Fibroblast of peridontal ligament (primary cell): Measurements from ENCODE around the gene MED27.

Source experiments
- DNase-seq: peaks from one replicate; pipeline ENCODE4 v3.0.0-alpha.2; 2010; ENCODE audit errors: extremely low read depth

The MED27 gene, protein sequence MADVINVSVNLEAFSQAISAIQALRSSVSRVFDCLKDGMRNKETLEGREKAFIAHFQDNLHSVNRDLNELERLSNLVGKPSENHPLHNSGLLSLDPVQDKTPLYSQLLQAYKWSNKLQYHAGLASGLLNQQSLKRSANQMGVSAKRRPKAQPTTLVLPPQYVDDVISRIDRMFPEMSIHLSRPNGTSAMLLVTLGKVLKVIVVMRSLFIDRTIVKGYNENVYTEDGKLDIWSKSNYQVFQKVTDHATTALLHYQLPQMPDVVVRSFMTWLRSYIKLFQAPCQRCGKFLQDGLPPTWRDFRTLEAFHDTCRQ

GRCh38 chr9:132079391-132080091 is at the start of gene MED27:
MED27 (minus strand) TSS chr9:132079867; CDS start chr9:132079844, 23 bp downstream.
- DNase-seq: peak; percentile 91

DNA sequence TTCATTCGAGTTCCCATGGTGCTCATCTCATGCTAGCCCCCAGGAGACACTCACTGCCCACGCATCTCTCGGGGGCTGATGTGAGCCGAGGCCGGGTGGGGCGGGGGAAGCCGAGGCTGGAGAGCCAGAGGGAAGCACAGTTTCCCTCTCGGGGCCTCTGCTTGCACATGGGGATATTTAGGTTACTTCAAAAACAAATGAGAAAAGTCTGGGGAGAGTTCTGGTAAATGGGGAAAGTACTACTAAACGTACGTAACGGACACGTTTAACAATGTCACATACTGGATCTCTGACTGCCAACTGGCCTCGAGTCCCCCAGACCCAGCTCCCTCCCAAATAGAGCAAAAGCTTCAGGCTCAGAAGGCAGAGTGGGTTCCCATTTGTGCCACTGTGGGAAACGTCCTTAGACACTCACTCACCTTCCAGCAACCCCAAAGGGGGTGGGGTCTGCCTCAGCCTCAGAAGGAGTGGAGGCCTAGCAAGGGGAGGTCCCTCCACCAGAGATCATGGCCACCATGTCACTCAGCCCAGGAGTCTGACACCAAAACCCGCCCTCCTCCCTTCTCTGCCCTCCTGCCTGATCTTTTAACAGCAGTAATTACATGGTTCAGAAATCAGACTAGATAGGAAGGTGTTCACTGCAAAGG is 48.3 kb upstream of the MED27 start:
- DNase-seq: no peak

GRCh38 chr9:132126680-132127236 is 47.1 kb upstream of the MED27 start:
- no peak for DNase-seq

DNA sequence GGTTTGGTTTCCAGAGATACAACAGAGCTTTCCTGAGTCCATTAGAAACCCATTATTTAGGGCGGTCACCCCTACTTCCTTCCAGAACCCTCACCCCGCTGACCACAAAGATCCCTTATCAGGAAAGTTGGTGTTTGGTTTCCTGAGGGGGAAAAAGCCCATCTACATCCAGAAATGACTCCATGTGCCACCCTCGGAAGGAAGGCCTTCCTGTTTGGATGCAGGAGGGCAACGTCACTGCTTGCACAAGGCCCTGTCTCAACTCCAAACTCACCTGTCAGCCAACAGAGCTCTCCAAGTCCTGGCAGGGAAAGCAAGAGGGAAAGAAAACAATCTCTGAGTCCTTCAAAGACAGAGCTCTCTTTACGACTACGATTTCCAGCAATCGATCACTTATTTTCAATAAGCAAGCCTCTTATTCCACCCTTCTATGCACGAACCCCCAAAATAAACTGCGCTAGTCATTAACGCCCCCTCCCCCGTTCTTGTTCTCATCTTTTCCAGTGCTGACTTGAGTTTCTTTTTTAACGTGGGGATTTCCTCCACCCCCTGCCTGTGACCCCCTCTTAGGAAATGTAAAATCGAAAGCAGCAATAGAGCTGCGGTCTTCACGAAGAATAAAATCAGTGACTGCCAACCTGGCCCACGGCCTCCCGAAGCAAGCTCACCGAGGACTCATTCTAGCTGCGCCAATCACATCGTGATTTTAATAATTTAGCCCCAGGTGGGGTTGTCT is 46.4 kb upstream of the MED27 start:
- no peak for DNase-seq

DNA sequence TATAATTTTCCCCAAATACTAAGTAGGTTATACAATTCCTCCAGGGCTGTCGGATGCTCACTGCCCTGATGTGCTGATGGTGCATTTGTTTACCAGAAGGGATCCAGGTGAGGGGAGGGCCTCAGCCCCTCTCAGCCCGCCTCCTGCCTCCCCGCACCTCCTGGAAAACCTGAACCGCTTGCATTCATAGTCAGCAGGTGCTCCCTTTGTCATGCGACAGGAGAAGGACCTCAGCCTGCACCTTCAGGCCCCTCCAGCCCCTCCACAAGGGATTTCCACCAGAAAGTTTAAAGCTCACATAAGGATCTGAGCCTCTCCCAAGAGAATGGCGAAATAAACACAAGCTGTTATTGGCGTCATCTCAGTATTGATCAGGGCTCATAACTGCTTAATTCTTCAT is 45.7 kb upstream of the MED27 start:
- DNase-seq: no peak

DNA sequence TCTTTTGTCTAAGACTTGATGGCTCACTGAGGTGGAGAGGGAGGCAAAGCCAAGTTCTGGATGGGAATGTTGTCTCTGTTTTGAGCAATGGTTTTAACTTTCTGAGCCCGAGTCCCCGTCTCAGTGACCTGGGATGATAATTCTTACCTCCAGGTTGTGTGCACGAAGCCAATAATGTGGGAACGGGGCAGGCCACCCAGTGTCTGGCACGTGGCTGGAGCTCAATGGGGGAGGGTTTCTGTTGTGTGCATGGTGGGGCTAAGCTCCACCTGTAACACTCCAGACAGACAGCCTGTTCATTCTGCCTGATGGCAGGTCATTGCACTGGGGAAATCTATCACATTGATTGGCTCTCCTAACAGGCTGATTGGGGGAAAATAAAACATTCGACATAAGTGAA is 45.1 kb upstream of the MED27 start:
- no peak for DNase-seq

DNA sequence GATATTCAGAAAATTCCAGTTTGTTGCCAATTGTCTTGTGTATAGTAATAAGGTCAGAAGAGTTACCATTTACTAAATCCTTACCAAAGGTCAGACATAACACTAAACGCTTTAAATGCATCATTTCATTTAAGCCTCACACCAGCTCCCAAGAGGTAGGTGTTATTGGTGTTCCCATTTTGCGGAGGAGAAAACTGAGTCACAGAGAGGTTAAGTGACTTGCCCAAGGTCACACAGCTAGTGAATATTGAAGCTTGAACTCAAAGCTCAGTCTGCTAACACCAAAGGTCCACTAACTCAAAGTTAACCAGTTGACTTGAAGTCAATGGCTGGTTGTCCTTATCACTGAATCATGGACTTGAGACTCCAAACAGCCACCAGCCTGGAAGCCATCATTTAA is 41.4 kb upstream of the MED27 start:
- no peak for DNase-seq

DNA sequence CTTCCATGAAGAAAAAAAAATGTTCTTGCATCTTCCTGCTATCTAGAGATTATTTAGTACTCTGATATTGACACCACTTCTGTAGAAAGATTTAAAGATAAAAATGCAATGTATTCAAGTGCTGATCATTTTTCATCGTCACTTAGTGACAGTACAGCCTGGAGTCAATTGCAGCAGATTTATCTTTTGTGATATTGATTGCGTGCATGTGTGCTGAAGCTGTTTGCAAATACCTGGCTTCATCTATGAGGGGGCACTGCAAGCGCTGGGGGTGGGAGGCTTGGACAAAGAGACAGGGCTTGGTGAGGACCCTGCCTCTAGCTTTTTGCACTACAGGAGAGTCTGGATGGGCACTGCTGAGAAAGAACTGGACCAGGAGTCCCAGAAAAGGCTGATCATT is 38.0 kb upstream of the MED27 start:
- no peak for DNase-seq

- no peak for DNase-seq
Measured at GRCh38 chr9:132116583-132116982, 36.9 kb upstream of the MED27 start.

- peak; percentile 44 for DNase-seq
Measured at GRCh38 chr9:132114102-132114707, 34.5 kb upstream of the MED27 start.

GRCh38 chr9:132109291-132109690 is 29.6 kb upstream of the MED27 start:
- no peak for DNase-seq

DNA sequence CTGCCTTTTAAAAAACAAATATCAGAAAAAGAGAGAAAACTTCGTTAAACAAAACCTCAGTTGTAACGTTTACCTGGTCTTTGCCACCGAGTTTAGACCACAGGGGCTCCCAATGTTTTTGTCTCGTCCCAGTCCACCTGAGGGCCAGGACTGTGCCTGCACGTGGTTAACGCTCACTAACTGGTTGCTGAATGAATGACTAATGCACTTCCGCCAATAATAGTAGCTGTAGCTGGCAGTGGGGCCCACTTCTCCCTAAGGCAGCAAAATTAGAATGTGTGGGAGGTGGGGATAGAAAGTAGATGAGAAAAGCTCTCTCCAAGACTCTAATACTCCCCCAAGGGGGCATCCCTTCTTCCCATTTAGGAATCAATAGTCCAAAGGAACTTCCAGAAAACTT is 29.1 kb upstream of the MED27 start:
- DNase-seq: no peak

DNA sequence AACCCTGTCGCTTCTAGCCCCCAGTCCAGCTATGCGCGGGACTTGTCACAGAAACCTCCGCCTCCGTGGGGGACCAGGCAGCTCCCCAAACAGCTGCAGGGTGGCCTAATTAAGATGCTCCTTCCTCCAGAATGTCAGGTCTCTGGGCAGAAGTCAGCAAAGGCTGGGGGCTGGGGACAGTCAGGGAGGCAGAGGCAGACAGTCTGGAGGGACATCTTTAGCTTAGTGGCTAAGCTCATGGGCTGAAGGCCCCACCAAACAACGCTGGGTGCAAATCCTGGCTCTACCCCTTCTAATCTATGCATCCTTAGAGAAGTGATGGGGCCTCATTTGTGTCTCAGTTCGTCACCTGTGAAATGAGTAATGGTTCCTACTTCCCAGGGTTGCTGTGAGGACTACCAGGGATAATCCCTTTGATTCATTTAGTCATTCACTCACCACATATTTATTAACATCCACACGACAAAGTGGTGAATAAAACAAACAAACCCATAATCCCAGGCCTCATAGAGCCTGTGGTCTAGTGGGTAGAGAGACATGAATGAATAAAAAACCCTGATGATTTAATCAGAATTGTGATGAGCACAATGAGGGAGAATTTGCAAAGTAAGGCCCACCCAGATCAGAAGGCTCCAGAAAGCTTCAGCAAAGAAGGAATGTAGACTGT is 20.2 kb upstream of the MED27 start:
- no peak for DNase-seq

DNA sequence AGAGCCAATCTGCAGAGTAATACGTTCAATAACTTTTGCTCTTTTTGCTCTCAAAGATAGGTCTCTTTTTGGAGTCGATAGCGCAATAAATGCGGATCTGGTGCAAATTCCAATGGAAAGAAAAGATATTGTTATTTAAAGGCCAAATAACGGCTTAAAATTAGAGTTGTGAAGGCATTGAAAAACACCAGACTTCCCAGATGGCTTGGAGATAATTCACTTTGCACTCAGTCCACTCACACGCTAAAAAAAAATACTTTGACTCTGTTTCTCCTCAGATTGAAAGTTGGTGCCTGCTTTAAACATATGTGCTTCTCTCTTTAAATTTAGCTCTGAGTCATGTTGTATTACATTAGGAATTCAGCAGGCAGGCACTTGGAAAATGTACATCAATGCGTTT is 19.5 kb upstream of the MED27 start:
- DNase-seq: no peak

DNA sequence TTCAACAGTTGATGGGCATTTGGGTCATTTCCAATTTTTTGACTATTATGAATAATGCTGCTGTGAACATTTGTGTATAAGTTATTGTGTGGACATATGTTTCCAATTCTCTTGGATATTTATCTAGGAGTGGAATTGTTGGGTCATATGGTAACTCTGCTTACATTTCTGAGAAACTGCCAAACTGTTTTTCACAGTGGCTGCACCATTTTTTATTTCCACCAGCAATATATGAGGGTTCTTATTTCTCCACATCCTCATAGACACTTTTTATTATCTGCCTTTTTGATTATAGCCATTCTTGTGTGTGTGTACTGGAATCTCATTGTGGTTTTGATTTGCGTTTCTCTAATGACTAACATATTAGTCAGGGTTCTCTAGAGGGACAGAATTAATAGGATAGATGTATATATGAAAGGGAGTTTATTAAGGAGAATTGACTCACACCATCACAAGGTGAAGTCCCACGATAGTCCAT is 14.7 kb upstream of the MED27 start:
- peak; percentile 91 for DNase-seq

DNA sequence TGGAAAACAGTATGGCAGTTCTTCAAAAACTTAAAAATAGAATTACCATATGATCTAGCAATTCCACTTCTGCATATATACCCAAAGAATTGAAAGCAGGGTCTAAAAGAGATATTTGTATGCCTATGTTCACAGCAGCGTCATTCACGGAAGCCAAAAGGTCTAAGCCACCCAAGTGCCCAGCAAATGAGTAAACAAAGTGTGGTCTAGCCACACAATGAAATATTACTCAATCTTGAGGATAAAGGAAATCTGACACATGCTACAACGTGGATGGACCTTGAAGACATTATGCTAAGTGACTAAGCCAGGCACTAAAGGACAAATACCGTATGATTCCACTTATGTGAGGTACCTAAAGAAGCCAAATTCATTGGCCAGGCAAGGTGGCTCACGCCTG is 11.1 kb upstream of the MED27 start:
- DNase-seq: no peak

GRCh38 chr9:132087438-132088030 is 7.9 kb upstream of the MED27 start:
- DNase-seq: no peak

- no peak for DNase-seq
Measured at GRCh38 chr9:132082188-132082587, 2.5 kb upstream of the MED27 start.

- no peak for DNase-seq
Measured at GRCh38 chr9:132078699-132079356, 839 bp downstream of the MED27 start.
